HL-60/S4 treated with phorbol 12-myristate 13-acetate at 8.2 ng/mL for 4 days and 3 days (cell line): ENCODE results near the gene RDH5.

Experiments
- in situ Hi-C: fragments of 300-500 bp; cut with MboI; formaldehyde crosslinking; loops from 2 replicates; pipeline ENCODE4 v1.15.0; 2022; ENCODE audit warnings: low sequenced_read_pairs

Gene RDH5

DNA sequence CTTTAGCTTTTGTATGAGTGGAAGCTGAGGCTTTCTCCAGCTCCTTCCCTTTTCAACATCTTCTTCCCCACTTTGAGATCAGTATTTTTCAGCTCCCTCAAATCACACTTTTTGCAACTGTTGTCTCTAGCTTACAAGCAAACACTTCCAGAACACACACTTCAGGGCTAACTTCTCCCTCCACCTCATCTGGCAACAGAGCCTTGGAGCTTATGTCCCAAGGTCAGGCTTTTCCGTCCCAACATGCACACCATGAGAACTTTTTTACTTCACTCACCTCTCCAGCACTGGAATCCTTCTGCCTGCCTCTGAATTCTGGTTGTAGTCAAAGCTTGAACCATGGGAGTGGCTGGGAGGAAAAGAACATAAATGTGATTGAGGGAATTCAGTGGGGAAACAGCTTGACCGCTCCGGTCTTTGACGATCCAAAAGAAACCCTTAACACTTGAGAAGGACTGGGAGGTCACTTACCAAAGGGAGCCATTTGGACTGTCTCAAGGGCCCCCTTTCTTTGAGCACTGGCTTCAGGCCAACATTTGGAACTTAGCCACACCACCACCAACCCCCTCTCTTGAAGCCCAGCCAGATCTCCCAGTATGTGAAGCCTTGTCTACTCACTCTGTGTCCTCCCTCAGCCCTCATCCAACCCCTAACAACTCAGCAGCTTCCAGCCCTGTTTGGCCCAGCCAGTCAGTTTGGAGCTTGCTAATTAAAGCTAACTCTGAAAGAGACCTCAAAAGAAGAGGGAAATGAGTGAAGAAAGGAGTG, 8.2 kb upstream of the RDH5 start:
- in situ Hi-C loops: no loop called here

DNA sequence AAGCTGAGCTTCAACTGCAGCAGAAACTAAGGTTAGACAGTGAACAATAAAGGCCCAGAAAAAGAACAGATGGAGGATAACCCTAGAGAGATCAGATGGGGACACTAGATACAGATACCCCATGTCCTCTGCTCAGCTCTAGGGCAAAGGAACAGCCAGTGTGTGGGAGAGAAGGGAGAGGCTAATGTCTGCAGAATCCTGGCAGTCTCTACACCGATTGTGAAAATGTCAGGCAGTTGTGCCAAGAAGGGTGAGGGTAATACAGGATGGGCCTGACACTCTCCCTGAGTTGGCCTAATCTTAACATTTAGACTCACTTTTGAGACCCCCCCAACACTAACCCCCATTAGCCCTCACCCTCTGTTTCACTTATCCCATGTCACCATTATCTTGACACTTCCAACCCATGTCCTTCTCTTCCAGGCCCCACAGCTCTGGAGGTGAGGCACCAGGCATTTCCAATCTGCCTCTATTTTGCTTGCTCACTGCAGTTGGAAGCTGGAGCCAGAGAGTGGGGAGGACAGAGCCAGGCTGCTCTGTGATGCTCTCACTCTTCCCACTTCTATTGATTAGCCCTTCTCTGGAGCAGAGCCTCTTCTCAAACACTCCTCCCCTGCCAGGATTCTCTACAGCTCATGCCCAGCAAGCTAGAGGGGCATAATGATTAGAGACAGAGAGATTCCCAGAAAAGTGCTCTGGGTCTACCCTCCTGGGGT, 7.3 kb upstream of the RDH5 start:
- in situ Hi-C loops: no loop called here

DNA sequence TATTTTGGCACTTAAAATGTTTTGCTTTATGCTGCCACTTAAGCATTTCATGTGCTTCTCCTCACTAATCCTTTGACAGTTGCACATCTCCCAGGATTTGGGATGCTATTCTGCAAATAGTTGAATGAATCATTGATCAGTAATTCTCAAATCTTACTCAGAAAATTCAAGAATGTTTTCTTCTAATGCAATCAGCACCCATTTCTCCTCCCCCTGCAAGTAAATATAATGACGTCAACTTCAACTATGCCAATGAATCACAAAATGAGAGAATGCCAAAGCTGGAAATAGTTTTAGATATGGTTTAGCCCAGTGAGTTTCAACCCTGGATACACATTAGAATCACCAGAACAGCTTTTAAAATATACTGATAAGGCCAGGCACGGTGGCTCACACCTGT, 6.5 kb upstream of the RDH5 start:
- in situ Hi-C loops: no loop called here

DNA sequence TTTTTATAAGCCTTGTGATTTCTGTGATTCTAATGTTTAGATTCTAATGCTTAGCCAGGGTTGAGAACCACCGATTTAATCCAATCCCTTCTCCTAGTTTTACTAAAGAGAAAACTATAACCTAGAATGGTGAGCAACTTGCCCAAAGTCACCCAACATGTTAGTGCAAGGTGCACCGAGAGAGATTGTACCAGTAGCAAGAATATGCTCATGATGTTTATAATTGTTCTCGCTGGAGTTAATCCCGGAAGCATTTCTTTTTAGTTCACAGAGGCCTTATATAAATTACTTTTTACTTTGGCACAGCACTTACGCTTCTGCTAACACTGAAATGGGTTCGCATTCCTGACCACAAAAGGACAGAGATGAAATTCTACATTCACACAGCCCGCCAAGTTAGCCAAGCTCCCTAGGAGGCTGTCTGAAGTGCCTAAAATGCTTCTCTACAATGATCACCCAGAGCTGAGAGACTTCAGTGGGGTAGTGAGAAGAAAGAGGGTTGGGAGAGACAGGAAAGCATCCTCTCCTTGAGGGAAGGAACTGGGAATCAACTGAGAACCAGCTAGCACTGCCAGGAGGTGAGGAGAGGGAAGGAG, 4.9 kb upstream of the RDH5 start:
- in situ Hi-C loops: no loop called here

DNA sequence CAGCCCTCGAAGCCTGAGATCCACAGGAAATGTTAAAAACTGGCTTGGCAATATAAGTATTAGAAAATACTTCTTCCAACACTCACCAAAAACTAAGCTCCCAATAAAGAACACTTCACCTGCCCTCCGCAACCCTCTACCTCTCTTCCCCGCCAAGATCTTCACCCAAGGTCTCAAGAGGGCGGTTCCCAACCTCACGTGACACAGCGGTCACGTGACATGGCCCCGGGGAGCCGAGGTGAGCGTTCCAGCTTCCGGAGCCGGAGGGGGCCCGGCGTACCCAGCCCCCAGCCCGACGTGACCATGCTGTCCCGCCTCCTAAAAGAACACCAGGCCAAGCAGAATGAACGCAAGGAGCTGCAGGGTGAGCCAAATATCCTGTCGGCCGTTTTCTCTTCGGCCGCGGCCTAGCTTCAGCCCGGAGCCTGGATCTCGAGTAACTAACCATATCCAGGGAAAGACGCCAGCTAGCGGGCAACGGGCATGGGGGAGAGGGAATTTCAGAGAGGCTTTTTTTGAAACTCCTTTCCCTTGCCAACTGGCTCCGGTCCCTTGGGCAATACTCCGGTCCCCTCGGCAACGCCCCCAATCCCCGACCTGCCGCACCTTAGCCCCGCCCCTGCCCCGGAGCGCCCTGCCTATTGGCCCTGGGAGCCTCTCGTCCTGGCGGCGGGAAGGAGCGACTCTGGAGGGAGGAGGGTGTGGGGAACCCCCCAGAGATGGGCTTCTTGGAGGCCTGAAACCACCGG, 4.2 kb upstream of the RDH5 start, which contains the start of gene BLOC1S1:
Gene BLOC1S1, plus strand, starts transcription at position 214 of the 749 bp plus-strand sequence. Its CDS starts 6 bp downstream, at position 220.
- in situ Hi-C loops: no loop called here

DNA sequence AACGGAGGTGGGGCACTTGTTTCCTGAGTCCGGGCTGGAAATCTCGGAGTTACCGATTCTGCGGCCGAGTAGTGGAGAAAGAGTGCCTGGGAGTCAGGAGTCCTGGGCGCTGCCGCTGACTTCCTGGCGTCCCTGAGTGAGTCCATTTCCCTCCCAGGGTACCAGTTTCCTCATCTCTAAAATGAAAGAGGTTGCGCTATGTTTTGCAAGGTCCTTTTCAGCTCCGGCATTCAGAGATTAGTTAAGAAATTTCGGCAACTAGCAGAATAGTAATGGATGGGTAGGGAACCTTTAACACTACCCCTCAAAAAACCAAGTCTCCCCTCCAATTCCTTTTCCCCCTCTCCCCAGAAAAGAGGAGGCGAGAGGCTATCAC, 3.6 kb upstream of the RDH5 start:
- in situ Hi-C loops: no loop called here

DNA sequence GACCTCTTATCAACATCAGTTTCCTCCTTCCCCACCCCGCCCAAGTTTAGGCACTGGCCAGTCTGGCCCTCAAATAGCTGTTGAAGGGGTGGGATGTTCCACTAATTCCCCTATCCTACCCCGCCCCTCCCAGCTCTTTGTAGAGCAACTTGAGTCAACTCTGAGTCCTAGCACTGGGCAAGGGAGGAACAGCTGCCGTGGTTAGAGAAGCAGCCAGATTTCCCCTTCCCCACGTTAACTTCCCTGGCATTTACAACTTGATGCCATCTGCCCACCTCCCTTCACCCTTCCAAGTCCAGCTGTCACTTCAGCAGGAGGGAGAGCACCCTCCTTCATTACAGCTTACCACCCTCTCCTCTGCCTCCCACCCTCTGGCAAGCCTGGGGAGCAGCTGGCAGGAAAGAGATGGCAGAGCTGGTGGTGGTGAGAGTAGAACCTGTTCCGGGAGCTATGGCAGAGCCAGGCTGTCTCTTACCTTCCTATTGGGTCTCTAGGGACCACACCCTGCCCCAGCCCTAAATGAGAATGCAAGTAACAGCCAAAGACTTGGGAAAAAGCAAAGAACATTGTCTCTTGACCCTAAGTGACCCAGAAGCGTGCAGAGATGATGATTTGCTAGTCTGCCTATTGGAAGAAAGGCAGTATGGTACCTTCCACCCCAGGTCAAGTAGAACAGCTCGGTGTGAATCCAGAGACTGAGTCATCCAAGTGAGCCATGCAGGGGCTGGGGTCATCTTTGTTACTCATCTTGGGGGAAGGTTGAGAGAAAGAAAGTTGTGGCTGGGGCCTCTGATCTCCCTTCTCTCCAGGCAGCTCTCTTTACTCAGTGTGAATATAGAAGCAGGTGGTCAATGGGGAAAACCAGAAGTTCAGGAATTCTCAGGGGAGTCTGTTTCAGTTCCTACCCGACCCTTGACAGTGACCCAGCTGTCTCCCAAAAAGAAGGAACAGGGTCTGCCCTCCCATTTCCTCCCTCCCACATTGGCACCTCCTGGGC, 2.9 kb upstream of the RDH5 start:
- in situ Hi-C loops: no loop called here

DNA sequence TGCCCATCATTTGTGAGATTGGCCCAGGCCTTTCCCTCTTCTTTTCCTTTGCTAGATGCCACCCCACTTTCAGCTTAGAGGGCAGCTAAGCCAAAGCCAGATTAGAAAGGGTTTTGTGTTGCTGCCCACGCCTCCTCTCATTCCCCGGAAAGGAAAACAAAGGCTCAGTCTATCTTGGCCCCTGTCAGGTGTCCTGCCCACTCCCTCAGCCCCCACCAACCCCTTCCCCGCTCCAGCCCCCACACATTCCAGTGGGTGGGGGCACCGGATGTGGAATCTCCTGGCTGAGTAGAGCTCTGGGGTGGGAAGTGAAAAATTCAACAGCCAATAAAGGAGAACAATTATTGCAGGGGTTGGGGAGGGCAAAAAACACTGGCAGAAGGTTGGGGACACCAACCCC, 2.2 kb upstream of the RDH5 start:
- in situ Hi-C loops: no loop called here

DNA sequence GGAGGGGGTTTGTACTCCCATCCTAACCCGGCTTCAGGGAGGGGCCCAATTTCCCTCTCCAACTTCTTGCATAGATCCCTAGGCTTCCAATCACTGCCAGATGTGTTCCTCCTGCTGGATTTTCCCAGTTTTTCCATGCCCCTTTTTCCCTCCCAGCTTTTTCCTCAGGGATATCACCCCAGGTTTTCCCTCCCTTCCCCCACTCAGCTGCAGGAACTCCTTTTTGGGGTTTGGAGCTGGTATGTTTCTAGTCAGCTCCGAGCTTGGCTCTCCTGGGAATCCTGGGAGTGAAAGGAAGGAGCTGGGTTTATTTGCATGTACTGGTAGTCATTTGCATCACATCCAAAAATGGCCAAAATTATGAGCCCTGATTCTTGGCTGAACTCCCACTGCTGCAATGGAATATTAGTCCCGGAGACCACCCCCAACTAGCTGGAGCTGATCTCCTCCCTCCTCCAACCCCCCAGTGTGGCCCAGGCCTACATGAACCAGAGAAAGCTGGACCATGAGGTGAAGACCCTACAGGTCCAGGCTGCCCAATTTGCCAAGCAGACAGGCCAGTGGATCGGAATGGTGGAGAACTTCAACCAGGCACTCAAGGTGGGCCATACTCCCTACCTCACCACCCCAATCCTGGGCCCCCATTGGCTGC, 1.4 kb upstream of the RDH5 start:
- in situ Hi-C loops: no loop called here

DNA sequence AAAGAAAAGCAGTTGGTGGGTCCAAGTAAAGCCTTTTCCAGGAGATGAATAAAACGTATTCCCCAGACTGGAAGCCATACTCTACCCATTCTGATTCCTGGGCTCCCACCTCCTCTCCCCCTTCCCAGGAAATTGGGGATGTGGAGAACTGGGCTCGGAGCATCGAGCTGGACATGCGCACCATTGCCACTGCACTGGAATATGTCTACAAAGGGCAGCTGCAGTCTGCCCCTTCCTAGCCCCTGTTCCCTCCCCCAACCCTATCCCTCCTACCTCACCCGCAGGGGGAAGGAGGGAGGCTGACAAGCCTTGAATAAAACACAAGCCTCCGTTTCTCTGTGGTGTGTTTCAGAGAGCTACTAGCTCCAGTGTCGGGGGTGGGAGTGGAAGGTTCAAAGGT, 822 bp upstream of the RDH5 start:
- in situ Hi-C loops: no loop called here

DNA sequence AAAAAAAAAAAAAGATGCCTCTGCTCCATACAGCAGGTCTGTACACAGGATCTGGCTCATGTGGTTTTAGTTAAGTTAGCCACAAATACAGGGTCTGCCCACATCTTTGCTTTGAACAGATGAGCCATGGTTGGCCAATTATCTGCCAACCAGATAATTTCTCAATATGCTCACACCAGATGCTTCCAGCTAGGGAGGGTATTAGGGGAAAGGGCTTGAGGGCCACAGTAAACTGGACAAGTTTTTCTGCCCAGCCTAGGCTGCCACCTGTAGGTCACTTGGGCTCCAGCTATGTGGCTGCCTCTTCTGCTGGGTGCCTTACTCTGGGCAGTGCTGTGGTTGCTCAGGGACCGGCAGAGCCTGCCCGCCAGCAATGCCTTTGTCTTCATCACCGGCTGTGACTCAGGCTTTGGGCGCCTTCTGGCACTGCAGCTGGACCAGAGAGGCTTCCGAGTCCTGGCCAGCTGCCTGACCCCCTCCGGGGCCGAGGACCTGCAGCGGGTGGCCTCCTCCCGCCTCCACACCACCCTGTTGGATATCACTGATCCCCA, 776 bp downstream of the RDH5 start:
- in situ Hi-C loops: no loop called here

DNA sequence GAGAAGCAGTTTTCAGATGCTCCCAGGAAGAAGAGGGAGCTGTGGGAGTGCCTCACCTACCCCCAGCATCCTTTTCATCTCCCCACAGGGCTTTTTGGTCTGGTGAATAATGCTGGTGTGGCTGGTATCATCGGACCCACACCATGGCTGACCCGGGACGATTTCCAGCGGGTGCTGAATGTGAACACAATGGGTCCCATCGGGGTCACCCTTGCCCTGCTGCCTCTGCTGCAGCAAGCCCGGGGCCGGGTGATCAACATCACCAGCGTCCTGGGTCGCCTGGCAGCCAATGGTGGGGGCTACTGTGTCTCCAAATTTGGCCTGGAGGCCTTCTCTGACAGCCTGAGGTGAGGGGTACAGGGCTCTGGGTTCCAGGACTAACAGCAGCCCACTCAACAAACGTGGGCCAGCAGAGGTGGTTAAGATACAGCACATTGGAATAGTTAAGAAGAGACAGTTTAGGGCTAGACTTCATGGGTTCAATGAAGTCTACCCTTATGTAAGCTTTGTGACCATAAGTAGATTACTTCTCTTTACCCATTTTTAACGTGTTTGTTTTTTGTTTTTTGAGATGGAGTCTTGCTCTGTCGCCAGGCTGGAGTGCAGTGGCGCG, 1.5 kb downstream of the RDH5 start:
- in situ Hi-C loops: no loop called here

DNA sequence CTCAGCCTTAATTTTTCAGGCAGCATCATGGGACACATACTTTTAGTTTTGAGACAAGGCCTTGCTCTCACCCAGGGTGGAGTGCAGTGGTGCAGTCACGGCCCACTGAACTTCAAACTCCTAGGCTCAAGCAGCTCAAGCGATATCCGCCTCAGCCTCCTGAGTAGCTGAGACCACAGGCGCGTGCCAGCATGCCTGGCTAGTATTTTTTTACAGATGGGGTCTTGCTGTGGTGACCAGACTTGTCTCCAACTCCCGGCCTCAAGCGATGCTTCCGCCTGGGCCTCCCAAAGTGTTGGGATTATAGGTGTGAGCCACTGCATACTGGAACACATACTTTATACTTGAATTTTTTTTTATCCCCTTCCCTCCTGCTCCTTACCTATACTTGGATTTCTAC, 2.8 kb downstream of the RDH5 start:
- in situ Hi-C loops: no loop called here

DNA sequence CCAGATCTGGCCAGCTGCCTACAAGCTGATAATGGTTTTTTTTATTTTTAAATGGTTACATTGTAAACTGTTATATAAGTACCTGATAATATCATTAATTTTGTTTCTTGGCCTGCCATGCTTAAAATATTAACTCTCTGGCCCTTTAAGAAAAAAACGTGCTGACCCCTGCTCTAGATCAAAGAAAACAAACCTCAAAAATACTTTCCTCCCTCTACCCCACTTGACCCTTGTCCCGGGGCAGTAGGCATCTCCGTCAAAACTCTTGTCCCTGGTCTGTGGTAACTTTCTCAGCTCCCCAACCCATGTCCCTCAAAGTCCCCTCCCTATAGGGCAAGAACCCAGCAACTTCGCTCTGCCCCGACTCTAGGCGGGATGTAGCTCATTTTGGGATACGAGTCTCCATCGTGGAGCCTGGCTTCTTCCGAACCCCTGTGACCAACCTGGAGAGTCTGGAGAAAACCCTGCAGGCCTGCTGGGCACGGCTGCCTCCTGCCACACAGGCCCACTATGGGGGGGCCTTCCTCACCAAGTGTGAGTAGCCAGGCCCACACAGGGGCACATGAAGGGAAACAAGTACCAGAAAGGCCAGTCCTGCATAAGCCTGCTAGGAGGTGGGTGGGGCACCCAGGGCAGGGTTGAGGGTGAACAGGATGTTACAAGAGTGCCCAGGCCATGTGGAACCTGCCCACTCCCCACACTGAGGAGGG, 3.5 kb downstream of the RDH5 start:
- in situ Hi-C loops: no loop called here

DNA sequence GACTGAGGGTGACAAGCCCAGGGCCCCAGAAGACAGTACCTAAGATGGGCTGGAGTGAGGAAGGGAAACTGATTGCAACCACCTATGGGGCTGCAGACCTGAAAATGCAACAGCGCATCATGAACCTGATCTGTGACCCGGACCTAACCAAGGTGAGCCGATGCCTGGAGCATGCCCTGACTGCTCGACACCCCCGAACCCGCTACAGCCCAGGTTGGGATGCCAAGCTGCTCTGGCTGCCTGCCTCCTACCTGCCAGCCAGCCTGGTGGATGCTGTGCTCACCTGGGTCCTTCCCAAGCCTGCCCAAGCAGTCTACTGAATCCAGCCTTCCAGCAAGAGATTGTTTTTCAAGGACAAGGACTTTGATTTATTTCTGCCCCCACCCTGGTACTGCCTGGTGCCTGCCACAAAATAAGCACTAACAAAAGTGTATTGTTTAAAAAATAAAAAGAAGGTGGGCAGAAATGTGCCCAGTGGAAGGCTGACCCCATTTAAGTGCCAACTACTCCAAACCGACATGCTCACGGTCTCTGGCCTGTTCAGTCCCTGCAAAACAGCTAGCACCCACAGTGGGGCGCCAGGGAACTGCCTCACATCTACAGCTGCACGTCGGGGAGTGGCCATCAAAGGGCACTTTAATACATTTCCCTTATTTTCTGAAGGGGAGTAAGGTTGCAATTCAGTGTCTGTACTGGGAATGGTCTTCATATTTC, 4.2 kb downstream of the RDH5 start:
- in situ Hi-C loops: no loop called here

DNA sequence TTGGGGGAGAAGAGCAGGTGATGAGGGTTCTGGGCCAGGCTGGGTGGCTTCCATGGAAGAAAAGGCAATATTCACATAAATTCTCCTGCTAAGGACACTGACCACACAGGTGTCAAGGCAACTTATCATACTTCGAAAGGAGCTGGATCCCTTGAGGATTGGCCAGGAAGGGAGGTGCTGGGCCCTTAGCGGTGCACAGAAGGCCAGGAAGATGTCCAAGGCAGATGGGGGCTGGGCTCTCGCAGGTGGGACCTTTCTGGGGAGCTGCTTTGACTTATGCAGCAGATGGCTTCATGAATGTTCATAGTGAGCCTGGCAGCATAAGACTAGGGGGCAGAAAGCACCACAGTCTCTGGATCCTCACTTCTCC, 4.7 kb downstream of the RDH5 start:
- in situ Hi-C loops: loop anchor here (25.0 kb wide), 1 partner anchor 212 kb away; the partner anchor contains the start of genes DGKA and PYM1

DNA sequence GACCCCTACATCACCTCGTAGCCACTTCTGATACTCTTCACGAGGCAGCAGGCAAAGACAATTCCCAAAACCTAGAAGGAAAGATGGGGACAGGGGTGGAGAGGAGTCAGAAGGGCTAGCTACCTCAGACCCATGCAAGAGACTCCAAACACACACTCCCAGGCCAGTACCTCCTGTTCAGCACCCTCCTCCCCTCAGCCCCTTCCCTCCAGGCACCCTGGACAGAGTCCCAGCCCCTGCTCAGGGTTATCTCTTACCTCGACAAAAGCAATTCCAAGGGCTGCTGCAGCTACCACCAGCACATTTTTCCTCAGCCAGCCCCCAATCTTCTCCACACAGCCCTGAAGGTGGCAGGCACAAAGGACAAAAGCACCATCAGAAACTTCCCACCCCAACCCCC, 5.4 kb downstream of the RDH5 start:
- in situ Hi-C loops: loop anchor here (25.0 kb wide), 1 partner anchor 212 kb away; the partner anchor contains the start of genes DGKA and PYM1
